GM18505 (cell line): Measurements from ENCODE around the gene SLC6A9.

Experiments
- ATAC-seq: cut with Tn5 transposase; IDR thresholded peaks from one replicate; pipeline ENCODE4 v1.9.1; 2021; ENCODE audit not compliant: unreplicated experiment
- POLR2A ChIP-seq: IDR thresholded peaks from 4 replicates; pipeline ENCODE4 v1.6.1; 2011; ENCODE audit warnings: borderline replicate concordance; ENCODE audit not compliant: insufficient read depth, insufficient read length; ENCODE audit errors: extremely low read depth

The SLC6A9 gene

GRCh38 chr1:44038876-44039657, 7.8 kb upstream of the SLC6A9 start:
- ATAC-seq, result no peak
- TF ChIP-seq POLR2A, result no peak

- no peak for ATAC-seq
- TF ChIP-seq POLR2A, result no peak
These were observed 5.9 kb upstream of the SLC6A9 start for GRCh38 chr1:44037154-44037553.

GRCh38 chr1:44036409-44037139, 5.3 kb upstream of the SLC6A9 start:
- ATAC-seq, result no peak

GRCh38 chr1:44035726-44036408, 4.6 kb upstream of the SLC6A9 start:
- no peak for ATAC-seq
- TF ChIP-seq POLR2A, result no peak

More at GRCh38 chr1:44036409-44037139, 5.3 kb upstream of the SLC6A9 start:
- TF ChIP-seq POLR2A, result no peak

- no peak for TF ChIP-seq POLR2A
These were observed 3.9 kb upstream of the SLC6A9 start for GRCh38 chr1:44034976-44035716.

GRCh38 chr1:44034423-44034822, 3.2 kb upstream of the SLC6A9 start:
- TF ChIP-seq POLR2A, result no peak
- ATAC-seq, result no peak

More at GRCh38 chr1:44034976-44035716, 3.9 kb upstream of the SLC6A9 start:
- ATAC-seq, result no peak

GRCh38 chr1:44033756-44034155, 2.5 kb upstream of the SLC6A9 start:
- TF ChIP-seq POLR2A, result no peak
- ATAC-seq, result no peak

- ATAC-seq, result no peak
- TF ChIP-seq POLR2A, result no peak
These were observed 1.8 kb upstream of the SLC6A9 start for GRCh38 chr1:44033041-44033575.

GRCh38 chr1:44032170-44032790, 1.0 kb upstream of the SLC6A9 start:
- no peak for TF ChIP-seq POLR2A
- ATAC-seq, result no peak

- peak; percentile 19 for ATAC-seq
- no peak for TF ChIP-seq POLR2A
These were observed 534 bp downstream of the SLC6A9 start for GRCh38 chr1:44030605-44031251.

GRCh38 chr1:44029911-44030604, 1.2 kb downstream of the SLC6A9 start:
- TF ChIP-seq POLR2A, result peak; percentile 53
- ATAC-seq, result peak; percentile 73
